PFSK-1 (cell line): ENCODE measurements around the gene CC2D2A.

Experiments
- POLR2AphosphoS5 ChIP-seq: IDR thresholded peaks from 2 replicates; pipeline ENCODE4 v1.6.1; 2012; ENCODE audit warnings: low read depth, mild to moderate bottlenecking, control low read depth, low read length, moderate library complexity
- TAF1 ChIP-seq: IDR thresholded peaks from 2 replicates; pipeline ENCODE4 v1.6.1; 2012; ENCODE audit warnings: low read length, control low read depth, borderline replicate concordance; ENCODE audit not compliant: insufficient read depth
- TF ChIP-seq, protein P1 (sequence below), 2 experiments: IDR thresholded peaks; 2 replicates each; pipeline versions ENCODE4 v1.6.1 to v1.8.0; 2011 to 2012; ENCODE audit warnings: low read depth in 2 of 2, low read length in 2 of 2, control low read depth in 1 of 2, inconsistent platforms in 1 of 2, mild to moderate bottlenecking in 1 of 2, moderate library complexity in 1 of 2; ENCODE audit not compliant: insufficient read depth in 1 of 2

DNA sequence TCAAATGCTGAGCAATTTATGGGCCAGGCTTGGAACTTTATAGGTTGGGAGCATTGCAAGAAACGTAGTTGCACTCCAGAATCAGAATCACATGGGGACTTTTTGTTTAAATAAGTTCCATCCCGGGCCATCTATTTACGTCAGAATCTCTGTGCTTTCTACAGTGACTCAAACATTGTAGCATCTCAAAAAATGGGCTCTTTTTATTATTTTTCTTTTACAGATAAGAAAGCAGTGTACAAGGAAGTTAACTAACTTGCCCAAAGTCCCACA, 10.2 kb downstream of the CC2D2A start:
- TF ChIP-seq POLR2AphosphoS5, result no peak
- TF ChIP-seq TAF1, result no peak
- TF ChIP-seq, protein P1, sequence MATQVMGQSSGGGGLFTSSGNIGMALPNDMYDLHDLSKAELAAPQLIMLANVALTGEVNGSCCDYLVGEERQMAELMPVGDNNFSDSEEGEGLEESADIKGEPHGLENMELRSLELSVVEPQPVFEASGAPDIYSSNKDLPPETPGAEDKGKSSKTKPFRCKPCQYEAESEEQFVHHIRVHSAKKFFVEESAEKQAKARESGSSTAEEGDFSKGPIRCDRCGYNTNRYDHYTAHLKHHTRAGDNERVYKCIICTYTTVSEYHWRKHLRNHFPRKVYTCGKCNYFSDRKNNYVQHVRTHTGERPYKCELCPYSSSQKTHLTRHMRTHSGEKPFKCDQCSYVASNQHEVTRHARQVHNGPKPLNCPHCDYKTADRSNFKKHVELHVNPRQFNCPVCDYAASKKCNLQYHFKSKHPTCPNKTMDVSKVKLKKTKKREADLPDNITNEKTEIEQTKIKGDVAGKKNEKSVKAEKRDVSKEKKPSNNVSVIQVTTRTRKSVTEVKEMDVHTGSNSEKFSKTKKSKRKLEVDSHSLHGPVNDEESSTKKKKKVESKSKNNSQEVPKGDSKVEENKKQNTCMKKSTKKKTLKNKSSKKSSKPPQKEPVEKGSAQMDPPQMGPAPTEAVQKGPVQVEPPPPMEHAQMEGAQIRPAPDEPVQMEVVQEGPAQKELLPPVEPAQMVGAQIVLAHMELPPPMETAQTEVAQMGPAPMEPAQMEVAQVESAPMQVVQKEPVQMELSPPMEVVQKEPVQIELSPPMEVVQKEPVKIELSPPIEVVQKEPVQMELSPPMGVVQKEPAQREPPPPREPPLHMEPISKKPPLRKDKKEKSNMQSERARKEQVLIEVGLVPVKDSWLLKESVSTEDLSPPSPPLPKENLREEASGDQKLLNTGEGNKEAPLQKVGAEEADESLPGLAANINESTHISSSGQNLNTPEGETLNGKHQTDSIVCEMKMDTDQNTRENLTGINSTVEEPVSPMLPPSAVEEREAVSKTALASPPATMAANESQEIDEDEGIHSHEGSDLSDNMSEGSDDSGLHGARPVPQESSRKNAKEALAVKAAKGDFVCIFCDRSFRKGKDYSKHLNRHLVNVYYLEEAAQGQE (IDR thresholded peaks at IDR 0.05; ENCODE audit: insufficient read depth in 1 of 2, low read depth in 2 of 2, low read length in 2 of 2), result no peak
